Stimulated activated CD8-positive, alpha-beta memory T cell treated with anti-CD3 and anti-CD28 coated beads, Interleukin-12 subunit alpha, Interleukin-12 subunit beta, amount 100 ng/mL, for 4 hours (primary cell): ENCODE data around the gene FEZ2.
"Not testable (repeated sequence)": the region's sequence is repeated elsewhere in the genome, so short reads cannot be mapped to it uniquely, and the experiment has no call there.

Experiments
- DNase-seq: peaks from one replicate; pipeline ENCODE4 v3.0.0-alpha.2; 2020; ENCODE audit warnings: low read depth

Gene FEZ2

DNA sequence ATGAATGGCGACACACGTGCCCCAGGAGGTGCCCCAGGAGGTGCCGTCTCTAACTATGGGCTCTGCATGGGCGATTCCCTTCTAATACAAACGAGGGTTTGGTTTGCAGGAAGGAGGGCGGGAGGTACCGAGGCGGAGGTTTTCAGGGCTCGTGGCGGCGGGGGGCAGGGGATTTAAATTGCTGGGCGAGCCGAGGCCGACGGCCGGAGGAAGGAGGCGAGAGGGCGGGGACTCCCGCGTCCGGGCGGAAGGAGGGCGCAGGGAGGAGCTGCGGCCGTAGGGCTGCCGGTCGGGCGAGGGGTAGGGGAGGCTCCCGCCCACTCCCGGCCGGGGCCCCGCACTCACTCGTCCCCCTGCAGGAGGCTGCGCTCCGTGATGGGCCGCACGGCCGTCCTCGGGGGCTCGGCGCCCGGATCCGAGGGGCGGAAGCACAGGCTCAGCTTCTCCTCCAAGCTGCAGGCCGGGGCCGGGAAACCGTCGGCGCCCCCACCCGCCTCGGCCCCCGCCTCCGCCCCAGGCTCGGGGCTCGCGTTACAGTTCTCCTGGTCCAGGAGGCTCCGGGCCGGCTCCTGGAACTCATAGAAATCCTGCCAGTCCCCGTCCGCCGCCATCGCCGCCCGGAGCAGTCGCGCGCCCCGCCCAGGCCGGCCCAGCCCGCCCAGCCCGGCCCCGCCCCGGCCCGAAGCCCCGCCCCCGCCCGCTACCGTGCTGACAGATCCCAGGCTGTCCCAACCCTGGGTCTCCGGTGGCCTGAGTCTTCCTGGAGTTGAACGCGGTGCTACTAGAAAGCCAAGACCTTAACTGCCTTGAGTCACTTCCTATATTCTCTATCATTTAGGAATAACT is at the start of gene FEZ2:
FEZ2 (minus strand) TSS at position 637 of the 846 bp plus-strand sequence; CDS start at position 611, 26 bp downstream.
- DNase-seq: peak; percentile 45

- no peak for DNase-seq
Observed at GRCh38 chr2:36634981-36635597, 37.1 kb upstream of the FEZ2 start.

DNA sequence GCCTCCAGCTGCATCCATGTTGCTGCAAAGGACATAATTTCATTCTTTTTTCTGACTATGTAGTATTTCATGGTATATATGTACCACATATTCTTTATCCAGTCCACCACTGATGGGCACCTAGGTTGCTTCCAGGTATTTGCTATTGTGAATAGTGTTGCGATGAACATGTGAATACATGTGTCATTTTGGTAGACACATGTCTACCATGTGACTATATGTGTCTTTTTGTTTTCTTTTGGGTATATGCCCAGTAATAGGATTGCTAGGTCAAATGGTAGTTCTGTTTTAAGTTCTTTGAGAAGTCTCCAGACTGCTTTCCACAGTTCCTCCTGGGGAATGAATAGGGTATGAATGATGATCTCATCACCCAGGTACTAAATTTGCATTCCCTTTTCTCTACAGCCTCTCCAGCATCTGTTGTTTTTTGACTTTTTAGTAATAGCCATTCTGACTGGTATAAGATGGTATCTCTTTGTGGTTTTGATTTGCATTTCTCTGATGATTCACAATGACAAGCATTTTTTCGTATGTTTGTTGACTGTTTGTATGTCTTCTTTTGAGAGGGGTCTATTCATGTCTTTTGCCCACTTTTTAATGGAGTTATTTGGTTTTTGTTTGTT is 35.6 kb upstream of the FEZ2 start:
- no peak for DNase-seq

- no peak for DNase-seq
Observed at GRCh38 chr2:36626756-36627155, 28.8 kb upstream of the FEZ2 start.

DNA sequence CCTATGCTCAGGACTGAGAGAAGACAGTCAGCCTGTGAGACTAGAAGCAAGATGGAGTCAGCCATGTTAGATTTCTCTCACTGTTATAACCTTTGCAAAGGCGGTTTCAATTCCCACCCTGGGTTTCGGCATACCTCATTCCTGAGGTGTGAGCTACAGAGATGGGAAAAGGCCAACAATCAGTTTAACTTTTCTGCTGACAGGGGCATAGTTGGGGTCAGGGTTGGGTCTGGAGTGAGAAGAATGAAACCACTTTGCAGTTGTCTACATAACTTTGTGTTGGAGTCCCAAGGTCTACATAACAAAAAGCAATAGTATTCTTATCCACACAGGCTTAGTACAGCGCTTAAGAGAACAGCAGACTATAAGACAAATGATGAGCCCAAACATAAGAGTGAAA is 28.1 kb upstream of the FEZ2 start:
- DNase-seq: no peak

GRCh38 chr2:36625304-36625703 is 27.3 kb upstream of the FEZ2 start:
- DNase-seq: no peak

GRCh38 chr2:36620321-36620720 is 22.4 kb upstream of the FEZ2 start:
- no peak for DNase-seq

GRCh38 chr2:36618381-36618780 is 20.4 kb upstream of the FEZ2 start:
- no peak for DNase-seq

- no peak for DNase-seq
Observed at GRCh38 chr2:36616947-36617346, 19.0 kb upstream of the FEZ2 start.

GRCh38 chr2:36615222-36615621 is 17.3 kb upstream of the FEZ2 start:
- no peak for DNase-seq

DNA sequence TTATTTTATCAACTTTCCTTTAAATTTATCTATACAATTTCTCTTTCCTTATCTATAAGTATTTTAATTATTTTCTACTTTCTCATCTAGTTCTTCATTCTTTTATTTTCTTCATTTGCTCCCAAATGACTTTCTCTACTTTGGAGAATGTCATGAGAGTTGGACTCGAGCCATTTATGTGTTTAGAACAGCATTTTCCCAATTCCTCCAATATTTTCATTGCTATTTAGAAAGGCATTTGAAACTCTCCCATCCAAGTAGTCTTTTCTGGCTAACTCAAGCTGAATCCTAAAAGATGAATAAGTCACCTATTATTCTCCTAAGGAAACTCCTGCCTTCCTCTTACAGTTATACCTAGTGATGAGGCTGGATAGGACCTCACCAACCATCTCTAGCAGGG is 15.8 kb upstream of the FEZ2 start:
- no peak for DNase-seq

- DNase-seq: no peak
Observed at GRCh38 chr2:36611316-36611990, 13.5 kb upstream of the FEZ2 start.

- DNase-seq: no peak
Observed at GRCh38 chr2:36609507-36609906, 11.5 kb upstream of the FEZ2 start.

DNA sequence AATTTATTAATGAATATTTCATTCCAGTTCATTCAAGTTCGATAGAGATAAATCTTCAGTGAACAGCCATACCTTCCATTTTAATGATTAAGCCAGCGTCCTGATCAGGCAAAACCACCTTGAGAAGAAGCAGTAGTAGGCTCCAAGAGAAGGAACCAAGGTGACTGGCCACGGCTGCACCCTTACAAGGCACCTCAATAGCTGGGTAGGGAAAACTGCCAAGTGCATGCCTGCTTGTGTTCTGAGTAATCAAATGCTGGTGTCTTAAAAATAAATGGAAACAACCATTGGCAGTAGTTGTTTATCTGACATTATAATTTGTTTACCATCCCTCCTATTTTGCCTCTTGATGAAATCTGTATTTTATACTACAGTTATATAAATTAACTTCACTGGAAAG is 10.0 kb upstream of the FEZ2 start:
- DNase-seq: no peak

DNA sequence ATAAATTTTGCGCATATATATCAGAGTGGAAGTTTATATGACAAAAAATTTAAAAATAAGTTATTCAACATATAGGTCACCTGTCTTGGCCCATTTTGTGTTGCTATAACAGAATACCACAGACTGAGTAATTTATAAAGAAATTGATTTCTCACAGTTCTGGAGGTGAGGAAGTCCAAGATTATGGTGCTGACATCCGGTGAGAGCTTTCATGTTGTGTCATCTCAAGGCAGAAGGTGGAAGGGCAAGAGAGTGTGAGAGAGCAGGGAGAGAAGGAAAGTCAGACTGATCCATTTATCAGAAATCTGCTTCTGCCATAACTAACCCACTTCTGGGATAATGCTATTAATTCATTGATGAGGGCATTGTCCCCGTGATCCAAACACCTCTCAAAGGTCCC is 9.0 kb upstream of the FEZ2 start:
- DNase-seq: no peak

GRCh38 chr2:36605273-36605672 is 7.3 kb upstream of the FEZ2 start:
- DNase-seq: no peak

DNA sequence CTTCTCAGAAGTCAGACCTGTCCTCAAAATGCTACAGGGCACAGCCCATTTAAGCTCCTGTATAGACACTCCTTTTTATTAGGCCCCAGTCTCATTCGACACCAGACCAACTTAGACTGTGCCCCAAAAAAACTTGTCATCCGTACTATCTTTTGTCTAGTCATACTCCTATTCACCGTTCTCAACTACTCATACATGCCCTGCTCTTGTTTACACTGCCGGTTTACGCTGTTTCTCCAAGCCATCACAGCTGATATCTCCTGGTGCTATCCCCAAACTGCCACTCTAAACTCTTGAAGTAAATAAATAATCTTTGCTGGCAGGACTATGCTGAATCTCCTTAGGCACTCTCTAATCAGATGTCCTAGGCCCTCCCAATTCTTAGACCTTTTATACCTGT is 5.7 kb upstream of the FEZ2 start:
- DNase-seq: not testable (repeated sequence)

DNA sequence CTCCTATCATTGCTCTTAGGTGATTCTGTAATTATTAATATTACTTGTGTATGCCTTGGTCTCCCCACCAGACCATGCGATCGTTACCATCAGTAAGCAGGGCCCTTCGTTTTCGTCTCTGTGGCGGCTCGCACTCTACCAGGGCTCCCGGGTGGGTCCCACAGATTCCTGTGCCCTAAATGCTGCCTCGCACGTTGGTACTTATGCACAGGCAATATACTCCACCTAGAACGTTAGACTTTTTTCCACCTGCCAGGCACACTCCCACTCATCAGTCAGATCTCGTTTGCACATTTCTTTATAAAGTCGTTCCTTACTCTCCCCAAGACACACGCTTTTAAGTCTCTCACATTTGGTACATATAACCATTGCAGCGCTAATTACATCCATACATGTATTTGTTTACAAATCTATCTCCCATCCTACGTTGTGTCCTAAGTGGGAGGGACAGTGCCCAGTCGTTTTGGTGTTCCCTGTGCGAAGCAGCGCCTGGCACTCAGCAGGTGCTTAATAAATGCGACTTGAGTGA is 901 bp downstream of the FEZ2 start:
- no peak for DNase-seq

DNA sequence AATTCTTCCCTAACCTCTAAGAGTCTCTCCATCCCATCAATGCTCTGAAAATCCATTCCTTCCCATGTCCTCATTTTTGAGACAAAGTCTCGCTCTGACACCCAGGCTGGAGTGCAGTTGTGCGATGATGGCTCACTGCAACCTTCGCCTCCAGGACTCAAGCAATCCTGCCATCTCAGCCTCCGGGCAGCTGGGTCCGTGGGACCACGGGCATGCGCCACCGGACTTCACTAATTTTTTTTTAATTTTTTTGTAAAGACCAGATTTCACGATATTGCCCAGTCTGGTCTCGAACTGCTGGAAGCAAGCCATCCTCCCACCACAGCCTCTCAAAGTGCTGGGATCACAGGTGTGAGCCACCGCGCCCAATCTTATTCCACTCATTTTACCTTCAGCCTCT is 1.6 kb downstream of the FEZ2 start:
- no peak for DNase-seq

DNA sequence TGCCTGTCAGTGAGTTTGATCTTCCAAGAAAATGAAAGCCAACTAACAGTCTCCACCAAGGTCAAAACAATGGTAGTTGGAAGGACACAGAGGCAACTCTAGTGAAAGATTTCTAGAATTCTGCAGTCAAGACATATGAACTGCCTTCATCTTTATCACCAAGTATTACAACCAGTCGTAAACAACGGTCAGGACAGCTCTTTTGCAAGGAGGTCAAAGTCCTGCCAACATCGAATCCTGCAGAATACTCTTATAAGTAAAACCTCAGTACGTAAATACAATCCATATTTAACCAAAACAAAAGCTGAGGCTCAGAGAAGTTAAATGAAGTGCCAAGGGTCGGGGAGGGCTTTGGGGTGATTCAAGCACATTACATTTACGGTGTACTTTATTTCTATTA is 3.1 kb downstream of the FEZ2 start:
- DNase-seq: no peak

DNA sequence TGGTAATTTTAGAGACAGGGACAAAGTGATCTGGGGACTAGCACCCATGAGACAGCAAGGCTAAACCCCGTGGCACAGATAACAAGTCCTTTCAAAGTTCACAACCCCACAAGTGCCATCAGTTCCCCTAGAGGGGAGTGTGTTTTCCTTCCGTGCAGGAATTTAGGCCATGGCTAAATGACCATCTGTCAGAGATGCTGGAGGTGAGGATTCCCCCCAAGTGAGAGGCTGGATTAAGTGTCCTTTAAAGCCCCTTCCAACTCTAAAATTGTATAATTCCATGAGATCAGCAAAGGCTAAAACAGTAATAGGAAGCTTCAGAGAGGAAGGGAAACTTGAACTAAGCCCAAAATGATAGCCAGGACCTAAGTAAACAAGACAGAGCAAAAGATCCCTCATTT is 8.7 kb downstream of the FEZ2 start:
- no peak for DNase-seq

DNA sequence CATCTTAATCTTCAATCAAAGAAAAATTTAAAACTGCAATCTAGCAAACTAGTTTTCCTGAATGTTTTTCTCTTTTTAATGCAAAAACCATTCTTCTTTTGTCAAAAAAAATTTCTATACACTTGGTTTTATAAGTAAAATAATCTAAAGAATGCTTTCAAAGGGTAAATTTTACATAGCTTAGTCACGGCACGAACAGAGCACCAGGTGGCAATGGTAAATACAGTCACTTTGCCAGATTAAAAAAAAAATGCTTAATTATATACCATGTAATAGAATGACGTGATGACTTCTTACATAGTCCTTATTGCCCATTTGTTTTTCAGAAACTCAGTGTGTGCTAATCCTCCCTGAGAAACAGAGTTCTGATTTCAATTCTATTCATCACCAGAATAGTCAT is 10.4 kb downstream of the FEZ2 start:
- no peak for DNase-seq
